ENCODE data around the gene SAXO2.
"Not testable (repeated sequence)": the region's sequence is repeated elsewhere in the genome, so short reads cannot be mapped to it uniquely, and the experiment has no call there.

Gene SAXO2

DNA sequence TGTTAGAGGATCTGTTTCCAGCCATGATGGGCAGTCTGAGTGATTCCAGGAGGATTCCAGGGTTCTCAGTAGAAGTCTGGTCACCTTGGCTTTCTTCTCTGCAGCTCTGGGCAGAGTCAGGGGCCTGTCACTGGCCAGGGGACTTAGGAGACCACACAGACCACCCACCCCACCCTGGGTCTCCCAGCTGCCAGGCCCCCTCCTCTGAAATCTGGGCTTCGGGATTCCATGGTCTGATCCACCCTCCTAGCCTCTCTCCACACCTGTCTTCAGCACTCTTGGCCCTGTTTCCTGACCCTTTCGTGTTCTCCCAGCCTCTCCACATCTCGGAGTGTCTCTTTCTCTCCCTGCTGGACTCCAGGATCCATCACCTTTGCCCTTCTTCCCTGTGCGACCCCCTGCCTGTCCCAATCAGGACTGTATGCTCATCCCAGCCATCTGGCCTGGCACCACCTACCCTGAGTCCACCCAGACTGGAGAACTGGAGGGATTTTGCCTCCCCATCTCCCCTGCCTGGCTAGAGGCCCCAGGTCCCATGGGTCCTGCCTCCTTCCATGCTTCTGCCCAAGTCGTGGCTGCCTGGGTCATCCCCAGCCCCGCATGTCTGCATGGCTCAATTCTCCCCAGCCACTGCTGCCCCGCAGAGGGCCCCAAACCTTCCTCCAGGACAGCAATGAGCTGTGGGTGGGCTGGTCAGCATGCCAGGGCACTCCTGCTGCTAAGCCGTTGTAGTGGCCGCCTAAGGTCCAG, 52.3 kb downstream of the SAXO2 start:
- no peak for DNase-seq

DNA sequence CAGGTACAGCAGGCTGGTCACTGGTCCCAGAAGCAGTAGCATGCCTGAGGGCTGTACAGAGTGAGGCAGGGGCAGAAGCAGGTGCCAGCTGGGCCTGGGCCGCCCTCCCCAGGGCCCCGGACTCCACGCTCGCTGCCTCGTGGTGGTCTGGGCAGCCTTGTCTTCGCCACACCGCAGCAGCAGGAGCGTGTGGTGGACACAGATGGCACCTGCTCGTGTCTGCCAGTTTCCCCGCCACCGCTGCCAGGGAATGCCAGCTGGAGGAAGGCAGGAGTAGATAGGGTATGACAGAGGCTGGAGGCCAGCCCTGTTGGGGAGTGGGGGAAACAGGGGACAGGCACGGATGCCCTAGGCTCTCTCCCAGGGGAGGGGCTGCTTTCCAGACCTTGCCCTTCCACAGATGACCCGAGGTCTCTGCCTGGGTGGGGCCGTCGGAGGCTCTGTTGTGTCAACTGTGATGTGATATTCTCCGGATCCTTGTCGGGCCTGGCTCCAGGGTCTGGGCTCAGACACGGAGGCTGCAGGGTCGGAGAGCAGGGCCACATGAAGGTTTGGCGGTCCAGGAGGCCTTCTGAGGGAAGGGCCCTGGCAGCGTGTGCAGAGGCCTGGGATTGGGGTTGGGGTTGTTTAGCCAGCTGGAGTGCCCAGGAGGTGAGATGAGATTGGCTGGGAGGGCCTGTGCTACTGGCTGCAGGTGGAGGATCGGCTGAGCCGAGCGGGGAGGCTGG, 53.1 kb downstream of the SAXO2 start:
- DNase-seq, result no peak

GRCh38 chr15:82316247-82317090, 53.9 kb downstream of the SAXO2 start:
- DNase-seq, result not testable (repeated sequence)

GRCh38 chr15:82317091-82317489, 54.5 kb downstream of the SAXO2 start:
- DNase-seq, result no peak

GRCh38 chr15:82317516-82317915, 54.9 kb downstream of the SAXO2 start:
- DNase-seq, result not testable (repeated sequence)

- not testable (repeated sequence) for DNase-seq
Observed at GRCh38 chr15:82318281-82318680, 55.7 kb downstream of the SAXO2 start.

- DNase-seq, result not testable (repeated sequence)
Observed at GRCh38 chr15:82319522-82320278, 57.1 kb downstream of the SAXO2 start.

- DNase-seq, result not testable (repeated sequence)
Observed at GRCh38 chr15:82320861-82321260, 58.2 kb downstream of the SAXO2 start.

DNA sequence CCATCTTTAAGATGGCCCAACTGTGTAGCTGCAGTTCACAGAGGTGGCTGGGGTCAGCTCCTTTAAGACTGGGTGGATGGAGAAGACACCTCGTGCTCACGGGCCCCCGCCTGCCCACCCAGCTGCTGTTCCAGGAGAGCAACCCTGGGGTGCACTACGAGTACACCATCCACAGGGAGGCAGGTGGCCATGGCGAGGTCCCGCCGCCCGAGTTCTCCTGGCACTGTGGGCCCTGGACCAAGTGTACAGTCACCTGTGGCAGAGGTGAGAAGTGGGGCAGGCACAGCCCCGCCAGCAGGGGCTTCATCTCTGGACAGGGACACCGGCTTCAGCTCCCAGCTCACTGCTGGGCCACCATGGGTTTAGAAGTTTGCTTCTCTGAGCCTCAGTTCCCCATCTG, 59.9 kb downstream of the SAXO2 start:
- DNase-seq, result not testable (repeated sequence)

- DNase-seq, result not testable (repeated sequence)
Observed at GRCh38 chr15:82324831-82325230, 62.2 kb downstream of the SAXO2 start.

DNA sequence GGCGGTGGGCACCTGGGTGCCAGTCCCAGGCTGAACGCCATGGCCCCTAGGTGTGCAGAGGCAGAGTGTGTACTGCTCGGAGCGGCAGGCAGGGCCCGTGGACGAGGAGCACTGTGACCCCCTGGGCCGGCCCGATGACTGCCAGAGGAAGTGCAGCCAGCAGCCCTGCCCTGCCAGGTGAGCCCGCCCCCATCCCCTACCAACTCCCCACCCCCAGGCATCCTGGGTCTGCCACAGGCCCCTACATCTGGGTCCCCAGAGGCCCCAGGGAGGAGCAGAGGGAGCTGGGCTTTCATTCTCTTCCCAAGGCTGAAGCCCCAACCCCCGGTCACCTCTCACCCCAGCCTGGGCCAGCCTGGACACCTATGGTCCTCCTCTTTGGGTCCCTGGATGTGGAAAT, 63.0 kb downstream of the SAXO2 start:
- not testable (repeated sequence) for DNase-seq

DNA sequence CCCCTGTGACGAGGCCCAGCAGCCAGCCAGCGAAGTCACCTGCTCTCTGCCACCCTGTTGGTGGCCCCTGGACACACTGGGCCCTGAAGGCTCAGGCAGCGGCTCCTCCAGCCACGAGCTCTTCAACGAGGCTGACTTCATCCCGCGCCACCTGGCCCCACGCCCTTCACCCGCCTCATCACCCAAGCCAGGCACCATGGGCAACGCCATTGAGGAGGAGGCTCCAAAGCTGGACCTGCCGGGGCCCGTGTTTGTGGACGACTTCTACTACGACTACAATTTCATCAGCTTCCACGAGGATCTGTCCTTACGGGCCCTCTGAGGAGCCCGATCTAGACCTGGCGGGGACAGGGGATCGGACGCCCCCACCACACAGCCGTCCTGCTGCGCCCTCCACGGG, 64.3 kb downstream of the SAXO2 start:
- DNase-seq, result not testable (repeated sequence)

DNA sequence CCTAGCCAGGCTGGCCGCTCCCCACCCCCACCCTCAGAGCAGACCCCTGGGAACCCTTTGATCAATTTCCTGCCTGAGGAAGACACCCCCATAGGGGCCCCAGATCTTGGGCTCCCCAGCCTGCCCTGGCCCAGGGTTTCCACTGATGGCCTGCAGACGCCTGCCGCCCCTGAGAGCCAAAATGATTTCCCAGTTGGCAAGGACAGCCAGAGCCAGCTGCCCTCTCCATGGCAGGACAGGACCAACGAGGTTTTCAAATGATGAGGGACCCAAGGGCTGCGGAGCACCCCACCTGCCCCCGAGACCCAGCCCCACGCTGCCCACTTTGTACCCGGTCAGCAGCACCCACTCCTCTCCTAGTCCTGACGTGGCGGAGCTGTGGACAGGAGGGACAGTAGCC, 64.8 kb downstream of the SAXO2 start:
- DNase-seq, result not testable (repeated sequence)

DNA sequence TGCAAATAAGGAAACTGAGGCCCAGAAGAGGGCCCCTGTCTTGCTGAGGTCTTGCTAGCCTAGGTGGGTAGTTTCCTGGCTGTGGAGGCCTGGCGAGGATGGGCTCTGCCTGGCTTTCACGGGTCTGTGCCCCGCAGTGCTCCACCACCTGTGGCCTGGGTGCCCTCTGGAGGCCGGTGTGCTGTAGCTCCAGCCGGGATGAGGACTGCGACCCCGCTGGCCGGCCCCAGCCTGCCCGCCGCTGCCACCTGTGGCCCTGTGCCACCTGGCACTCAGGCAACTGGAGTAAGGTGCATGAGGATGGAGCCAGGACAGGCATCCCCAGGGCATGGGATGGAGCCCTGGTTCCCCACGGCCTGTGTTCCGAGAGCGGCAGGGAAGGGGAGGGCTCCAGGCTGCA, 66.4 kb downstream of the SAXO2 start:
- DNase-seq, result not testable (repeated sequence)

- not testable (repeated sequence) for DNase-seq
Observed at GRCh38 chr15:82330921-82331320, 68.3 kb downstream of the SAXO2 start.

GRCh38 chr15:82331576-82332304, 69.1 kb downstream of the SAXO2 start:
- DNase-seq, result not testable (repeated sequence)

GRCh38 chr15:82332711-82333602, 70.3 kb downstream of the SAXO2 start:
- not testable (repeated sequence) for DNase-seq

GRCh38 chr15:82333603-82334553, 71.3 kb downstream of the SAXO2 start:
- not testable (repeated sequence) for DNase-seq

All from activated CD4-positive, alpha-beta T cell treated with anti-CD3 and anti-CD28 coated beads, Interleukin-2, amount 50 U/mL, for 48 hours (primary cell).